Measurements from ENCODE around the gene NPIPB2. TPM values are rescaled to one million over a fixed set of nuclear protein-coding genes. Genes with fewer than 3 reads are reported as not detected.

NPIPB2 gene
- total and polyA plus RNA-seq, 2 donors (not counting 1 experiment from before 2014, with no cell fraction given): 5.4 to 38.1 TPM

GRCh38 chr16:11880007-11880406, 61.8 kb downstream of the NPIPB2 start:
- no peak overlapping the region for H3K4me3 Mint-ChIP-seq
- peaks cover 11% of the 10 kb centered on the region for H3K79me2 ChIP-seq (ENCODE audit: control insufficient read depth, insufficient read depth, low read length)
- no peaks in the 10 kb centered on the region for H4K20me1 ChIP-seq (ENCODE audit: control insufficient read depth, insufficient read depth, low read length, poor library complexity, severe bottlenecking)
- no peak overlapping the region for H3K4me2 ChIP-seq (replicated peaks; ENCODE audit: low read depth, low read length, poor library complexity, severe bottlenecking)
- H2AFZ ChIP-seq (ENCODE audit: insufficient read depth, low read depth, low read length, poor library complexity, severe bottlenecking): no peak overlapping the region
- DNase-seq (no peak), ATAC-seq (ENCODE audit: low read depth) (no peak)
- H3K4me1 Mint-ChIP-seq: no peaks in the 10 kb centered on the region
- no peaks in the 10 kb centered on the region for H3K9me3 ChIP-seq (ENCODE audit: control extremely low read depth in 1 of 3, control insufficient read depth in 2 of 3, insufficient read depth in 1 of 3, low read length in 2 of 3)
- TF ChIP-seq CTCF (IDR thresholded peaks at IDR 0.05): no peak
- TF ChIP-seq EZH2 (IDR thresholded peaks at IDR 0.05; ENCODE audit: borderline replicate concordance, insufficient read depth, low read depth, low read length, poor library complexity, severe bottlenecking): no peak
- H3K27ac ChIP-seq (ENCODE audit: low read length in 2 of 2): no peak overlapping the region
- POLR2A ChIA-PET: no interaction called here
- H3K27me3 Mint-ChIP-seq: no peaks in the 10 kb centered on the region
- CTCF ChIA-PET: no interaction called here
- intact Hi-C loops (cut with micrococcal nuclease): no loop called here
- H3K4me1 ChIP-seq (ENCODE audit: control insufficient read depth in 2 of 2, insufficient read depth in 2 of 2, low read length in 2 of 2): no peaks in the 10 kb centered on the region
- 90% methylated on average over 2 of the region's 5 CpGs for WGBS (ENCODE audit: insufficient coverage)
- peaks cover 11 to 69% of the 10 kb centered on the region in 2 experiments for H3K36me3 ChIP-seq (replicated peaks in 1 of 2; ENCODE audit: control extremely low read depth in 1 of 2, control insufficient read depth in 1 of 2, extremely low read depth in 1 of 2, insufficient read depth in 2 of 2, low read length in 1 of 2)
- no peak overlapping the region for H3K27ac Mint-ChIP-seq
- H3K9me3 Mint-ChIP-seq (ENCODE audit: insufficient read depth): no peaks in the 10 kb centered on the region
- no peak overlapping the region for H3K4me3 ChIP-seq (ENCODE audit: control extremely low read depth in 1 of 5, extremely low read depth in 1 of 5, insufficient read depth in 1 of 5, low read depth in 2 of 5, low read length in 4 of 5)
- no peak overlapping the region for H3K9ac ChIP-seq (ENCODE audit: low read length)
- H3K27me3 ChIP-seq (replicated peaks in 1 of 4; ENCODE audit: control extremely low read depth in 1 of 4, control insufficient read depth in 3 of 4, insufficient read depth in 4 of 4, low read length in 3 of 4): no peaks in the 10 kb centered on the region

- Mint-ChIP-seq H3K4me3 (no peak overlapping the region), H3K9me3 (ENCODE audit: insufficient read depth) (no peaks in the 10 kb centered on the region), H3K27me3 (no peaks in the 10 kb centered on the region), H3K27ac (no peak overlapping the region), H3K4me1 (no peaks in the 10 kb centered on the region)
- ChIA-PET POLR2A (interaction anchor here (0.6 kb wide), 1 partner anchor 159 kb away, joined by 3 read pairs; no protein-coding TSS in a partner anchor), CTCF (interaction anchor here (1.7 kb wide), 1 partner anchor 191 kb away, joined by 5 read pairs; no protein-coding TSS in a partner anchor)
- ATAC-seq (ENCODE audit: low read depth): no peak
- DNase-seq: no peak
- H4K20me1 ChIP-seq (ENCODE audit: control insufficient read depth, insufficient read depth, low read length, poor library complexity, severe bottlenecking): no peaks in the 10 kb centered on the region
- no peak overlapping the region for H2AFZ ChIP-seq (ENCODE audit: insufficient read depth, low read depth, low read length, poor library complexity, severe bottlenecking)
- no peaks in the 10 kb centered on the region for H3K27me3 ChIP-seq (replicated peaks in 1 of 4; ENCODE audit: control extremely low read depth in 1 of 4, control insufficient read depth in 3 of 4, insufficient read depth in 4 of 4, low read length in 3 of 4)
- H3K9ac ChIP-seq (ENCODE audit: low read length): no peak overlapping the region
- intact Hi-C loops (cut with micrococcal nuclease): no loop called here
- no peak for TF ChIP-seq CTCF (IDR thresholded peaks at IDR 0.05)
- no peak for TF ChIP-seq EZH2 (IDR thresholded peaks at IDR 0.05; ENCODE audit: borderline replicate concordance, insufficient read depth, low read depth, low read length, poor library complexity, severe bottlenecking)
- H3K9me3 ChIP-seq (ENCODE audit: control extremely low read depth in 1 of 3, control insufficient read depth in 2 of 3, insufficient read depth in 1 of 3, low read length in 2 of 3): no peaks in the 10 kb centered on the region
- peaks cover 10 to 69% of the 10 kb centered on the region in 2 experiments for H3K36me3 ChIP-seq (replicated peaks in 1 of 2; ENCODE audit: control extremely low read depth in 1 of 2, control insufficient read depth in 1 of 2, extremely low read depth in 1 of 2, insufficient read depth in 2 of 2, low read length in 1 of 2)
- no peak overlapping the region for H3K4me3 ChIP-seq (ENCODE audit: control extremely low read depth in 1 of 5, extremely low read depth in 1 of 5, insufficient read depth in 1 of 5, low read depth in 2 of 5, low read length in 4 of 5)
- H3K4me1 ChIP-seq (ENCODE audit: control insufficient read depth in 2 of 2, insufficient read depth in 2 of 2, low read length in 2 of 2): no peaks in the 10 kb centered on the region
- H3K27ac ChIP-seq (ENCODE audit: low read length in 2 of 2): no peak overlapping the region
- no peak overlapping the region for H3K4me2 ChIP-seq (replicated peaks; ENCODE audit: low read depth, low read length, poor library complexity, severe bottlenecking)
- H3K79me2 ChIP-seq (ENCODE audit: control insufficient read depth, insufficient read depth, low read length): peaks cover 7% of the 10 kb centered on the region
- 96% methylated on average over 4 of the region's 5 CpGs for WGBS (ENCODE audit: insufficient coverage)
Observed at GRCh38 chr16:11877374-11877773, 64.5 kb downstream of the NPIPB2 start.

Small RNA genes lying within 50 kb of the gene (small RNA-seq; reads per million reads assigned to genes)
- gene AC007216.5 (ENCODE audit: insufficient read length, low read depth, low replicate concordance) (not detected), gene COX6CP1 (ENCODE audit: insufficient read length, low read depth, low replicate concordance) (not detected), gene UBL5P4 (ENCODE audit: insufficient read length, low read depth, low replicate concordance) (not detected)

Other genes starting within 250 kb of the NPIPB2 start
- gene TXNDC11, start 199.2 kb downstream of the NPIPB2 start, total RNA-seq: 49.7 and 50.2 TPM in 2 replicates
- 76.9 and 110 TPM in 2 replicates for gene TXNDC11, start 199.2 kb downstream of the NPIPB2 start, polyA plus RNA-seq
- gene ZC3H7A, start 144.8 kb downstream of the NPIPB2 start, total RNA-seq: 113 and 126 TPM in 2 replicates
- 40.8 and 64.7 TPM in 2 replicates for gene ZC3H7A, start 144.8 kb downstream of the NPIPB2 start, polyA plus RNA-seq
- 146 and 167 TPM in 2 replicates for gene RSL1D1, start 90.5 kb downstream of the NPIPB2 start, total RNA-seq
- 21.1 and 42.2 TPM in 2 replicates for gene RSL1D1, start 90.5 kb downstream of the NPIPB2 start, polyA plus RNA-seq
- 72.6 and 77.0 TPM in 2 replicates for gene GSPT1, start 26.1 kb downstream of the NPIPB2 start, total RNA-seq
- 20.6 and 25.2 TPM in 2 replicates for gene GSPT1, start 26.1 kb downstream of the NPIPB2 start, polyA plus RNA-seq
- 4.6 and 6.3 TPM in 2 replicates for gene TNFRSF17, start 23.2 kb upstream of the NPIPB2 start, total RNA-seq
- gene TNFRSF17, start 23.2 kb upstream of the NPIPB2 start, polyA plus RNA-seq: 10.8 and 16.4 TPM in 2 replicates
- gene SNX29, start 34.7 kb upstream of the NPIPB2 start, total RNA-seq: 236 and 243 TPM in 2 replicates
- 29.9 and 38.4 TPM in 2 replicates for gene SNX29, start 34.7 kb upstream of the NPIPB2 start, polyA plus RNA-seq